Epithelial cell of proximal tubule (primary cell): Measurements from ENCODE around the gene LAMA1. TPM values are rescaled to one million over a fixed set of nuclear protein-coding genes. Genes with fewer than 3 reads are reported as not detected.
A peak's percentile ranks its signal among the peaks of the same experiment; 100 is the strongest.

ENCODE experiments used
- DNase-seq: peaks from one replicate; pipeline ENCODE4 v3.0.0-alpha.2; 2011; ENCODE audit warnings: low read depth
- H3K4me3 ChIP-seq: 2 replicates; pipeline ENCODE4 v1.5.1; 2011; ENCODE audit warnings: low read depth, mild to moderate bottlenecking, low read length
- CTCF ChIP-seq: conservative IDR thresholded peaks from 2 replicates; pipeline ENCODE4 v1.5.1; 2012; ENCODE audit warnings: low read depth, mild to moderate bottlenecking, low read length
- total RNA-seq: library from RNA; depleted of rRNA; stranded (reverse); fragments of >200 nt; gene quantifications from 2 replicates; pipeline ENCODE4 v1.2.3, GENCODE V29; 2015

The LAMA1 gene
- total RNA-seq, 1 donor from 2014 or later: 23.2 TPM

GRCh38 chr18:7000484-7001096 lies 117.0 kb downstream of the LAMA1 start:
- no peak overlapping the region for H3K4me3 ChIP-seq
- DNase-seq: no peak
- peak; percentile 70 for TF ChIP-seq CTCF

- no peak for TF ChIP-seq CTCF
- H3K4me3 ChIP-seq: no peak overlapping the region
- DNase-seq: no peak
Measured at GRCh38 chr18:6997808-6998207, 119.8 kb downstream of the LAMA1 start.

GRCh38 chr18:6994771-6995430 lies 122.7 kb downstream of the LAMA1 start:
- H3K4me3 ChIP-seq: no peak overlapping the region
- DNase-seq: no peak
- TF ChIP-seq CTCF: no peak

GRCh38 chr18:6994056-6994770 lies 123.4 kb downstream of the LAMA1 start:
- no peak for DNase-seq
- TF ChIP-seq CTCF: no peak
- H3K4me3 ChIP-seq: no peak overlapping the region

- no peak for TF ChIP-seq CTCF
- H3K4me3 ChIP-seq: no peak overlapping the region
- no peak for DNase-seq
Measured at GRCh38 chr18:6992761-6993160, 124.8 kb downstream of the LAMA1 start.

GRCh38 chr18:6983366-6983765 lies 134.2 kb downstream of the LAMA1 start:
- no peak for DNase-seq
- TF ChIP-seq CTCF: no peak
- no peak overlapping the region for H3K4me3 ChIP-seq
